Endodermal cell (in vitro differentiated cells): ENCODE data around the gene CNTLN. TPM values are rescaled to one million over a fixed set of nuclear protein-coding genes. Genes with fewer than 3 reads are reported as not detected.

ENCODE experiments used
- DNase-seq: peaks from one replicate; pipeline ENCODE4 v3.0.0-alpha.2; 2017
- H3K27ac ChIP-seq: 2 replicates; pipeline ENCODE4 v1.5.1; 2013; ENCODE audit warnings: mild to moderate bottlenecking, low read depth, low read length, moderate library complexity
- H3K27me3 ChIP-seq: 2 replicates; pipeline ENCODE4 v1.6.1; 2013; ENCODE audit warnings: mild to moderate bottlenecking, low read length, moderate library complexity; ENCODE audit not compliant: insufficient read depth, control insufficient read depth, poor library complexity, severe bottlenecking
- H3K36me3 ChIP-seq: 2 replicates; pipeline ENCODE4 v1.7.0; 2013; ENCODE audit warnings: mild to moderate bottlenecking, low read length, moderate library complexity; ENCODE audit not compliant: control insufficient read depth, insufficient read depth
- H3K4me1 ChIP-seq: one replicate; pipeline ENCODE4 v1.7.0; 2013; ENCODE audit warnings: low read length; ENCODE audit not compliant: control insufficient read depth, insufficient read depth
- H3K4me3 ChIP-seq: 2 replicates; pipeline ENCODE4 v1.5.1; 2013; ENCODE audit warnings: mild to moderate bottlenecking, low read length, moderate library complexity
- H3K9ac ChIP-seq: 2 replicates; pipeline ENCODE4 v1.6.1; 2013; ENCODE audit warnings: mild to moderate bottlenecking, low read length, moderate library complexity; ENCODE audit not compliant: poor library complexity, severe bottlenecking; ENCODE audit errors: extremely low read depth
- H3K9me3 ChIP-seq: 2 replicates; pipeline ENCODE4 v1.6.1; 2013; ENCODE audit warnings: mild to moderate bottlenecking, low read length, moderate library complexity; ENCODE audit not compliant: control insufficient read depth
- H3K27ac Mint-ChIP-seq: 2 replicates; pipeline ENCODE4 v1.8.0; 2020; ENCODE audit warnings: mixed read lengths
- H3K27me3 Mint-ChIP-seq: 2 replicates; pipeline ENCODE4 v1.8.0; 2021; ENCODE audit warnings: mild to moderate bottlenecking, mixed read lengths; ENCODE audit not compliant: insufficient read depth
- H3K36me3 Mint-ChIP-seq: 2 replicates; pipeline ENCODE4 v1.8.0; 2020; ENCODE audit warnings: low read depth, mixed read lengths
- H3K4me1 Mint-ChIP-seq: 2 replicates; pipeline ENCODE4 v1.8.0; 2020; ENCODE audit warnings: mixed read lengths
- H3K4me3 Mint-ChIP-seq: 2 replicates; pipeline ENCODE4 v1.8.0; 2020; ENCODE audit warnings: mild to moderate bottlenecking, moderate library complexity, mixed read lengths
- H3K9me3 Mint-ChIP-seq: 2 replicates; pipeline ENCODE4 v1.8.0; 2020; ENCODE audit warnings: mild to moderate bottlenecking, mixed read lengths
- WGBS, 2 experiments: methylation state at CpG; one replicate each; pipeline versions ENCODE4 v1.1.5 to v1.1.7; 2013; ENCODE audit warnings: missing lambda C conversion rate in 2 of 2, mixed read lengths in 1 of 2; ENCODE audit not compliant: insufficient coverage in 1 of 2, insufficient read length in 1 of 2; 5-methylcytosine and 5-hydroxymethylcytosine counted together
- total RNA-seq, 2 donors: library from RNA; stranded (reverse); fragmentation: NEBNext Ultra II Directional in 1 of 2; extraction: Animal tissue kit (Norgen Biotek cat#: 25700) in 1 of 2; gene quantifications; 2 replicates in 1 of 2; 3 replicates in 1 of 2; pipeline ENCODE4 v1.2.1, GENCODE V29; 2021
- TF ChIP-seq, protein P1 (sequence below): fragments of 200-600 bp; sonication (generic); conservative IDR thresholded peaks from 2 replicates; pipeline ENCODE4 v1.5.0; 2021; ENCODE audit warnings: antibody characterized with exemption, mild to moderate bottlenecking

The CNTLN gene
- total RNA-seq, 2 donors from 2014 or later: 12.4 to 13.7 TPM

DNA sequence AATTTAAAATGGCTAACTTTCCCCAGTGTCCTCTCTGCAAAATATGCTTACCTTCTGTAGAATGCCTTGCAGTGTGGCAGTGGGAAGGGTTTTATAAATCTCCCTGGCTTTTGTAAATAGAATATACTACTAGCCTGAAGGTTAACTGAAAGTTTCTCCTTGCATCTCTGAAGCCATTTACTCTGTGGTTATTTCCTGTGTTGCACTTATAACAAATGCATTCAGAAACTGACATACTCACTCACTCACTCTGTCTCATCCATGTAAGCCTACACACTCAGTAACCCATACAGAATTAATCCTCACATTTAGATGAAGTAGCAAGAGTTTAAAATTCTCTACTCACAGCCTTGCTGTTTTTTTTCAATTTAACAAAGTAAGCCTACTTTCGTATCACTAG is 356.9 kb downstream of the CNTLN start:
- H3K27me3 ChIP-seq: no peaks in the 10 kb centered on the region
- H3K36me3 Mint-ChIP-seq: peaks cover 3% of the 10 kb centered on the region
- no peaks in the 10 kb centered on the region for H3K9me3 Mint-ChIP-seq

DNA sequence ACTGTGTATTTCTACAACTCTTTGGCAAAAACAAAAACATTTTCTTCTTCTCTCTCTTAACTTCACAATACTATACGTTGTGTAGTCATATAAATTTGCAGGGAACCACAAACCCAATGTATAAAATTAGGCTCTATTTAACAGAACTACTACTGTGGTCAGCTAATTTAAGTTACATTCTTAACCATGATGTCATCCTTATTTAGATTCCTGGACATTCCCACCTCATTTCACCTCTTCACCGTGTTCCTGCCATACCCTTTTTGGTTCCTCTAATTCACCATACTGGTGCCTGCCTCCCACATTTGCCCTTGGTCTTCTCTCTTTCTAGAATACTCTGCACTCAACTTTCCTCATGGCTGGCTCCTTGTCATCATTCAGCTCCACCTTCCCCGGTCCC is 368.4 kb downstream of the CNTLN start:
- H3K9me3 Mint-ChIP-seq: peaks cover 2% of the 10 kb centered on the region
- WGBS, 2 experiments: 94% methylated on average over 2 to 3 of the region's 3 CpGs
- no peak overlapping the region for H3K4me3 Mint-ChIP-seq

More for the DNA sequence above, 356.9 kb downstream of the CNTLN start:
- Histone ChIP-seq H3K4me3 (no peak overlapping the region), H3K36me3 (no peaks in the 10 kb centered on the region), H3K9ac (no peak overlapping the region), H3K4me1 (no peaks in the 10 kb centered on the region), H3K27ac (no peak overlapping the region), H3K9me3 (no peaks in the 10 kb centered on the region)
- TF ChIP-seq, protein P1, sequence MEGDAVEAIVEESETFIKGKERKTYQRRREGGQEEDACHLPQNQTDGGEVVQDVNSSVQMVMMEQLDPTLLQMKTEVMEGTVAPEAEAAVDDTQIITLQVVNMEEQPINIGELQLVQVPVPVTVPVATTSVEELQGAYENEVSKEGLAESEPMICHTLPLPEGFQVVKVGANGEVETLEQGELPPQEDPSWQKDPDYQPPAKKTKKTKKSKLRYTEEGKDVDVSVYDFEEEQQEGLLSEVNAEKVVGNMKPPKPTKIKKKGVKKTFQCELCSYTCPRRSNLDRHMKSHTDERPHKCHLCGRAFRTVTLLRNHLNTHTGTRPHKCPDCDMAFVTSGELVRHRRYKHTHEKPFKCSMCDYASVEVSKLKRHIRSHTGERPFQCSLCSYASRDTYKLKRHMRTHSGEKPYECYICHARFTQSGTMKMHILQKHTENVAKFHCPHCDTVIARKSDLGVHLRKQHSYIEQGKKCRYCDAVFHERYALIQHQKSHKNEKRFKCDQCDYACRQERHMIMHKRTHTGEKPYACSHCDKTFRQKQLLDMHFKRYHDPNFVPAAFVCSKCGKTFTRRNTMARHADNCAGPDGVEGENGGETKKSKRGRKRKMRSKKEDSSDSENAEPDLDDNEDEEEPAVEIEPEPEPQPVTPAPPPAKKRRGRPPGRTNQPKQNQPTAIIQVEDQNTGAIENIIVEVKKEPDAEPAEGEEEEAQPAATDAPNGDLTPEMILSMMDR: no peak
- WGBS, 2 experiments: no CpG with 5 or more reads among the region's 1 CpG
- no peaks in the 10 kb centered on the region for H3K27me3 Mint-ChIP-seq
- H3K4me1 Mint-ChIP-seq: peaks cover 9% of the 10 kb centered on the region
- no peak for DNase-seq
- no peak overlapping the region for H3K27ac Mint-ChIP-seq
- H3K4me3 Mint-ChIP-seq: no peak overlapping the region

DNA sequence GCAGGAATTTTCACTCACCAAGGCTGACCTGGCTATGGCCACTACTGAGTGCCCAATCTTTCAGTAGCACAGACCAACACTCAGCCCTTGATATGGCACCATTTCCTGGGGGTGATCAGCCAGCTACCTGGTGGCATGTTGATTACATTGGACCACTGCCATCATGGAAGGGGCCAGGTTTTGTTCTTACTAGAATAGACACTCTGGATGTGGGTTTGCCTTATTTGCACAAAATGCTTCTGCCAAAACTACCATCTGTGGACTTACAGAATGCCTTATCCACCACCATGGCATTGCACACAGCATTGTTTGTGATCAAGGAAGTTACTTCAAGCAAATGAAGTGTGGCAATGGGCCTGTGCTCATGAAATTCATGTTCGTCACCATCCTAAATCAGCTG is 374.3 kb downstream of the CNTLN start:
- no peaks in the 10 kb centered on the region for H3K27me3 ChIP-seq
- Mint-ChIP-seq H3K27ac (no peak overlapping the region), H3K36me3 (no peaks in the 10 kb centered on the region), H3K27me3 (no peaks in the 10 kb centered on the region), H3K9me3 (peaks cover 2% of the 10 kb centered on the region), H3K4me3 (no peak overlapping the region), H3K4me1 (no peaks in the 10 kb centered on the region)
- no peaks in the 10 kb centered on the region for H3K4me1 ChIP-seq
- no peak overlapping the region for H3K4me3 ChIP-seq
- TF ChIP-seq, protein P1: no peak
- H3K9me3 ChIP-seq: no peaks in the 10 kb centered on the region
- DNase-seq: no peak
- no peak overlapping the region for H3K27ac ChIP-seq
- no peaks in the 10 kb centered on the region for H3K36me3 ChIP-seq
- 88 to 100% methylated on average over 1 of the region's 1 CpG for WGBS, 2 experiments
- no peak overlapping the region for H3K9ac ChIP-seq

More for the DNA sequence above, 368.4 kb downstream of the CNTLN start:
- Mint-ChIP-seq H3K27ac (no peak overlapping the region), H3K4me1 (no peaks in the 10 kb centered on the region), H3K27me3 (no peaks in the 10 kb centered on the region), H3K36me3 (no peaks in the 10 kb centered on the region)
- Histone ChIP-seq H3K27ac (no peak overlapping the region), H3K9ac (no peak overlapping the region), H3K36me3 (no peaks in the 10 kb centered on the region), H3K9me3 (no peaks in the 10 kb centered on the region), H3K4me3 (no peak overlapping the region), H3K4me1 (no peaks in the 10 kb centered on the region), H3K27me3 (no peaks in the 10 kb centered on the region)
- TF ChIP-seq, protein P1: no peak
- DNase-seq: no peak
